CD8-positive, alpha-beta memory T cell (primary cell): ENCODE data around the gene ELOVL1. TPM values are rescaled to one million over a fixed set of nuclear protein-coding genes. Genes with fewer than 3 reads are reported as not detected.

ENCODE experiments used
- CTCF ChIA-PET: fragments of 350-600 bp; sonication (Branson Sonifier 250); formaldehyde crosslinking; loops from one replicate; lab custom pipeline; 2021; ENCODE audit warnings: antibody characterized with exemption; lab: Charles Lee
- POLR2A ChIA-PET: fragments of 350-600 bp; sonication (Branson Sonifier 250); formaldehyde crosslinking; loops from one replicate; lab custom pipeline; 2021; ENCODE audit warnings: antibody characterized with exemption; lab: Charles Lee
- DNase-seq, 5 donors: peaks; one replicate each; pipeline versions ENCODE4 v3.0.0 to v3.0.0-alpha.2; 2020 to 2022; ENCODE audit warnings: mixed read lengths in 1 of 5
- H3K27ac ChIP-seq: one replicate; pipeline ENCODE4 v1.7.0; 2013; ENCODE audit warnings: low read depth, mild to moderate bottlenecking, low read length, moderate library complexity
- H3K27me3 ChIP-seq: 2 replicates; pipeline ENCODE4 v1.7.0; 2013; ENCODE audit warnings: low read length, mild to moderate bottlenecking; ENCODE audit not compliant: insufficient read depth, poor library complexity, severe bottlenecking
- H3K36me3 ChIP-seq: 2 replicates; pipeline ENCODE4 v1.7.0; 2013; ENCODE audit warnings: mild to moderate bottlenecking, low read length, moderate library complexity; ENCODE audit not compliant: insufficient read depth
- H3K4me1 ChIP-seq: 2 replicates; pipeline ENCODE4 v1.7.0; 2013; ENCODE audit warnings: mild to moderate bottlenecking, low read length, moderate library complexity; ENCODE audit not compliant: insufficient read depth
- H3K4me3 ChIP-seq: 2 replicates; pipeline ENCODE4 v1.7.0; 2013; ENCODE audit warnings: mild to moderate bottlenecking, low read length
- H3K9me3 ChIP-seq: 2 replicates; pipeline ENCODE4 v1.7.0; 2013; ENCODE audit warnings: mild to moderate bottlenecking, low read length
- H3K27ac Mint-ChIP-seq, 8 donors: one replicate each; pipeline ENCODE4 v1.8.0; 2020 to 2021; ENCODE audit warnings: mixed read lengths in 8 of 8, mild to moderate bottlenecking in 6 of 8, inconsistent platforms in 3 of 8, moderate library complexity in 3 of 8
- H3K27me3 Mint-ChIP-seq, 2 donors: one replicate each; pipeline ENCODE4 v1.8.0; 2020 to 2021; ENCODE audit warnings: mixed read lengths in 2 of 2, mild to moderate bottlenecking in 1 of 2, moderate library complexity in 1 of 2
- H3K36me3 Mint-ChIP-seq, 3 donors: one replicate each; pipeline ENCODE4 v1.8.0; 2020 to 2021; ENCODE audit warnings: mixed read lengths in 3 of 3, inconsistent platforms in 1 of 3, mild to moderate bottlenecking in 1 of 3
- H3K4me1 Mint-ChIP-seq, 3 donors: one replicate each; pipeline ENCODE4 v1.8.0; 2020 to 2021; ENCODE audit warnings: mixed read lengths in 3 of 3, inconsistent platforms in 1 of 3, mild to moderate bottlenecking in 1 of 3
- H3K4me3 Mint-ChIP-seq, 7 donors: one replicate each; pipeline ENCODE4 v1.8.0; 2020 to 2021; ENCODE audit warnings: mixed read lengths in 7 of 7, mild to moderate bottlenecking in 6 of 7, moderate library complexity in 4 of 7, inconsistent platforms in 2 of 7
- H3K9me3 Mint-ChIP-seq, 5 donors: one replicate each; pipeline ENCODE4 v1.8.0; 2020 to 2022; ENCODE audit warnings: mixed read lengths in 5 of 5, mild to moderate bottlenecking in 3 of 5, moderate library complexity in 2 of 5, inconsistent platforms in 1 of 5
- polyA plus RNA-seq: library from polyadenylated mRNA; unstranded; fragments of 300-500 nt; fragmentation: Illumina TruSeq; gene quantifications from one replicate; pipeline ENCODE4 v1.2.3, GENCODE V29; 2021
- total RNA-seq, 2 experiments: library from RNA; stranded (reverse); gene quantifications; one replicate each; pipeline ENCODE4 v1.2.3, GENCODE V29; 2021

Gene ELOVL1
- total and polyA plus RNA-seq, 3 experiments from 2014 or later: 83.9 to 98.8 (median 89.1) TPM

DNA sequence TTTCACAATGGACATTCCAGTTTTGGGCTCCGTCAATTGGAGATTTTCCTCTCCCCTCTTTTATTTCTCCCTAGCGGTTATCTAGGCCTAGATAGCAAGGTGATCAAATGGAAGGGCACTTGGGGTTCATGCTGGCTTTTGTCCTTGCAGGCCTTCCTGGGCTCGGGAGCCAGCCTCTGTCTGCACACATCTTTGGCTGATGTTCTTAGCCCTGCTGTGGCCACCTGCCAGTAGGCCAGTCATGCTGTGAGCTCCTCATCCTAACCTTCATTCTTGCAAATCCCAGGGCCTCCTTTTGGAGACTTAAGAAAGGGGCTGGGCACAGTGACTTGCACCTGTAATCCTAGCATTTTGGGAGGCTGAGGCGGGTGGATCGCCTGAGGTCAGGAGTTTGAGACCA is 53.6 kb downstream of the ELOVL1 start:
- Histone ChIP-seq H3K9me3 (no peaks in the 10 kb centered on the region), H3K4me3 (no peak overlapping the region), H3K4me1 (no peaks in the 10 kb centered on the region), H3K27me3 (no peaks in the 10 kb centered on the region), H3K27ac (no peak overlapping the region), H3K36me3 (no peaks in the 10 kb centered on the region)
- H3K27me3 Mint-ChIP-seq: peaks cover 0 to 3% of the 10 kb centered on the region in 2 donors
- POLR2A ChIA-PET: no interaction called here
- no peak overlapping the region for H3K4me3 Mint-ChIP-seq
- no peak overlapping the region for H3K27ac Mint-ChIP-seq
- DNase-seq: no peak
- no peaks in the 10 kb centered on the region for H3K9me3 Mint-ChIP-seq
- CTCF ChIA-PET: no interaction called here
- H3K36me3 Mint-ChIP-seq: no peaks in the 10 kb centered on the region
- H3K4me1 Mint-ChIP-seq: no peaks in the 10 kb centered on the region

DNA sequence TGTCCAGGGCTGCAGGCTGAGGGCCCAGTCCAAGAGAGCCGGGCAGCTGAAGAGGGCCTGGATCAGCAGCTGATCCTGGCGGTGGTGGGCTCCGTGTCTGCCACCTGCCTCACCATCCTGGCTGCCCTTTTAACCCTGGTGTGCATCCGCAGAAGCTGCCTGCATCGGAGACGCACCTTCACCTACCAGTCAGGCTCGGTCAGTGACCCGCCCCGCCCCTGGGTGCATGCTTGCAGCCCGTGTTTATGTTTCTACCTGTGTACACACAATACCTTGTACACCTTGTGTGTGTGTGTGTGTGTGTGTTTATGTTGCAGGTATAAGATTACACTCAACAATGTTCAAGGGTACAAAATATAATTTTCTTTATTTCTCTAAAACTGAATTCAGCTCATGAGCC is 54.0 kb downstream of the ELOVL1 start:
- no peak for DNase-seq
- Histone ChIP-seq H3K36me3 (no peaks in the 10 kb centered on the region), H3K9me3 (no peaks in the 10 kb centered on the region), H3K4me3 (no peak overlapping the region), H3K27ac (no peak overlapping the region), H3K27me3 (no peaks in the 10 kb centered on the region), H3K4me1 (no peaks in the 10 kb centered on the region)
- Mint-ChIP-seq H3K4me1 (no peaks in the 10 kb centered on the region), H3K27me3 (peaks cover 0 to 3% of the 10 kb centered on the region in 2 donors), H3K36me3 (no peaks in the 10 kb centered on the region), H3K9me3 (no peaks in the 10 kb centered on the region), H3K27ac (no peak overlapping the region), H3K4me3 (no peak overlapping the region)
- ChIA-PET POLR2A (no interaction called here), CTCF (no interaction called here)

Other genes with a start within 250 kb of the ELOVL1 start
- 100 to 1,000 TPM; 168 to 173 TPM for gene EBNA1BP2, start 195.7 kb downstream of the ELOVL1 start, total RNA-seq
- gene EBNA1BP2, start 195.7 kb downstream of the ELOVL1 start, polyA plus RNA-seq: 53.9 TPM
- gene CFAP57, start 195.7 kb downstream of the ELOVL1 start, total RNA-seq: under 1 TPM; 0.26 to 0.33 TPM
- not detected for gene CFAP57, start 195.7 kb downstream of the ELOVL1 start, polyA plus RNA-seq
- not detected for gene TMEM125, start 98.0 kb downstream of the ELOVL1 start, total RNA-seq
- gene TMEM125, start 98.0 kb downstream of the ELOVL1 start, polyA plus RNA-seq: not detected
- not detected for gene C1orf210, start 82.4 kb downstream of the ELOVL1 start, total RNA-seq
- not detected for gene C1orf210, start 82.4 kb downstream of the ELOVL1 start, polyA plus RNA-seq
- gene TIE1, start 67.0 kb downstream of the ELOVL1 start, total RNA-seq: under 1 TPM; 0.31 to 0.33 TPM
- gene TIE1, start 67.0 kb downstream of the ELOVL1 start, polyA plus RNA-seq: not detected
- not detected for gene MPL, start 30.2 kb downstream of the ELOVL1 start, total RNA-seq
- not detected for gene MPL, start 30.2 kb downstream of the ELOVL1 start, polyA plus RNA-seq
- 100 to 1,000 TPM; 118 to 129 TPM for gene CDC20, start 9.0 kb downstream of the ELOVL1 start, total RNA-seq
- gene CDC20, start 9.0 kb downstream of the ELOVL1 start, polyA plus RNA-seq: 0.37 TPM
- gene MED8, start 21.8 kb upstream of the ELOVL1 start, total RNA-seq: 10 to 100 TPM; 40.5 to 41.3 TPM
- gene MED8, start 21.8 kb upstream of the ELOVL1 start, polyA plus RNA-seq: 36.7 TPM
- gene SZT2, start 21.9 kb upstream of the ELOVL1 start, total RNA-seq: 10 to 100 TPM; 34.4 to 35.1 TPM
- gene SZT2, start 21.9 kb upstream of the ELOVL1 start, polyA plus RNA-seq: 7.2 TPM
- 1 to 10 TPM; 5.5 to 5.7 TPM for gene HYI, start 85.9 kb upstream of the ELOVL1 start, total RNA-seq
- gene HYI, start 85.9 kb upstream of the ELOVL1 start, polyA plus RNA-seq: 2.4 TPM
- gene PTPRF, start 162.9 kb upstream of the ELOVL1 start, total RNA-seq: under 1 TPM; 0.39 to 0.47 TPM
- not detected for gene PTPRF, start 162.9 kb upstream of the ELOVL1 start, polyA plus RNA-seq